A673 (cell line): ENCODE data around the gene HLCS.
A peak's percentile ranks its signal among the peaks of the same experiment; 100 is the strongest.

Experiments used
- CTCF ChIP-seq: fragments of 300-800, 200-600 bp; sonication (generic); conservative IDR thresholded peaks from 2 replicates; pipeline ENCODE4 v1.5.1; 2017; ENCODE audit warnings: low read depth, mild to moderate bottlenecking, antibody characterized with exemption, low read length, moderate library complexity, mixed read lengths
- EZH2 ChIP-seq: fragments of 200-600 bp; sonication (generic); IDR thresholded peaks from 2 replicates; pipeline ENCODE4 v1.6.1; 2017; ENCODE audit warnings: borderline replicate concordance, low read depth, mild to moderate bottlenecking, mixed read lengths, antibody characterized with exemption, low read length; ENCODE audit not compliant: poor library complexity, severe bottlenecking

GRCh38 chr21:36705679-36706481 is 260.6 kb downstream of the HLCS start:
- TF ChIP-seq CTCF (peak; percentile 45), EZH2 (no peak)
